NCI-H2171 (cell line): ENCODE data around the gene PTPRC.

ENCODE experiments used
- DNase-seq: peaks from one replicate; lab custom pipeline; 2025; lab: John Stamatoyannopoulos, UW

The PTPRC gene

DNA sequence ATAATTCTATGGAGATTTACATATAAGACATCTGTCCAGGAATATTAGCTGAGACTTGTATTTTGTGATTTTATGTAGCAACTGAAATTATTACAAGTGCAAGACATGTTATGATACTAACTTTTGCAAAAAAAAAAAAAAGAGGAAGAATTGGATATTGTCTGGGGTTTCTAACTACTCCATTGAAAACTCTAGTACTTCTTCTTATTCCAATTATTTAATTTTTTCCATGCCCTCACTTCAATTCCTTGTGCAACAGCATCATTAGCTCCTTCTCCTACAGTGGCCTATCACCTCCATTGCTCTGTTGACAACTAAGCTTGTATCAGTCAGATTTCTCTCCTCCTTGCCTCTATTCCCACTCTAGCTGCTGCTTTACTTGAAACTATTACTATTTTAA lies 126.6 kb downstream of the PTPRC start:
- no peak for DNase-seq

DNA sequence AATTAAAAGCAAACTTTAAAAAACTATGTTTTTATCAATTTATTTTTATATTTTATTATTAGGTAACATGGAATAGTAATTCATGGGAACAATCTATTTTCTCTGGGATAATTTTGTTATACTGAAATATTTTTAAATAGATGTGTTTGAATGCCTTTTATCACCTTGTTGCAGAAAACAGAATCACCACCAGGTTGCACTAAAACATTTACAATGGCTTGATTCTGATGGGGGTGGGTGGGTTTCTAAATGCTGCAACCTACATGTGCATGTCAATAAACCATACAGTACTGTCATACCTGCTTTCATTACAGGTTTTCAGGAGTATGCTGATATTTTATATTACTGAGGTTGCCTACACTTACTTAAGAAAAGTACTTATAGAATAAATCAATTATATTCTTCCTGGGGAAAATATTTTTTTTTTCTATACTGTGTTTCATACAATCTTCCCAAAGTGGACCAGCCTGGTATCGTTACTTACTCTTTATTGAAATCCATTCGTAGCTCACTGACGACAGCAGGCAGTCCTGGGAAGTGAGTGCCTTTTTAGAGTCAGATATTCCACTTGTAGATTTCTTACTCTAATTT lies 132.8 kb downstream of the PTPRC start:
- no peak for DNase-seq

GRCh38 chr1:198772626-198773025 lies 133.8 kb downstream of the PTPRC start:
- no peak for DNase-seq

DNA sequence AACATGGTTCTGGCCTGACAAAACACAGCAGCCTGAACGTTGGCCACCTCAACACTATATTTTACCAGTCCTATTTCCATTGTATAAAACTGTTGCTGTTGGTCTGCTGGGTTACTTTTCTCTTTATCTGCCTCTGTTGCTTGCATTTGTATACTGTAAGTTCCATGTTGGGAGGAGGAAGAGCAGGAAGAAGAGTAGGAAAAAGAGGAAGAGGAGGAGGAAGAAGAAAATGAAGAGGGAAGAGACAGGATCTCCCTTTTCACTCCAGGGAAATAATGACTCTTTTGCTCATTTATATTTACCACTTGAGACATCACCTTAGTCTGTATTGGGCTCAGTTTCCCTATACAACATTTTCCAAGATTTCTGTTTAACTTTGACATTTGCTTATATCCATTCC lies 134.2 kb downstream of the PTPRC start:
- DNase-seq = no peak

DNA sequence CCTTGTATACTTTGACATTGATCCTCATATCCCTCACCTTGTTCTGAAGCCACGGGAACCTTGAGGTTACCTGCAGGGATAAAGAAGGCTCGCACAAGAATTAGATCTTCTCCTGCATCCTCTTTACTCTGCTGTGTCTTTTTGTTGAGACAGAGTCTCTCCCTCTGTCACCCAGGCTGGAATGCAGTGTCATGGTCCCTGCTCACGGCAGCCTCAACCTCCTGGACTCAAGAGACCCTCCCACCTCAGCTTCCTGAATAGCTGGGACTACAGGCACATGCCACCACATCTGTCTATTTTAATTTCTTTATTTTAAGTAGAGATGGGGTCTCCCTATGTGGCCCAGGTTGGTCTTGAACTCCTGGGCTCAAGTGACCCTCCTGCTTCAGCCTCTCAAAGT lies 134.7 kb downstream of the PTPRC start:
- no peak for DNase-seq

GRCh38 chr1:198774421-198774820 lies 135.6 kb downstream of the PTPRC start:
- DNase-seq = no peak

DNA sequence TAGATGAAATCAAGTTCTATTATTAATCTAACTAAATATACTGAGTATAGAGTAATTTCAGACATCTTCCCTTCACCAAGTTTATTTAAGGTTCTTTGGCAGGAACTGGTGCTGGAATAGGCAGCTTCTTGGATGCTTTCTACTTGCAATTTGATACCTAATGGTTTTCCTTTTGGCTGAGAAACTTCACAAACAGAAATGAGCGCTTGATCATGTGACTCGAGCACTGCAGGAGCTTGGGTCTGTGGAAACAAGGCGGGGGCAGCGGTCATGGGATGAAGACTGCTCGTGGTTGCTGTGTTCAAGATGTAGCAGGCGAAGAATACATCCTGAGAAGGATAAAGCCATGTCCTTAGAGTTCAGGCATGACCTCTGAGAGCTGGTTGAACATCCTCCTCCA lies 136.8 kb downstream of the PTPRC start:
- DNase-seq = no peak

DNA sequence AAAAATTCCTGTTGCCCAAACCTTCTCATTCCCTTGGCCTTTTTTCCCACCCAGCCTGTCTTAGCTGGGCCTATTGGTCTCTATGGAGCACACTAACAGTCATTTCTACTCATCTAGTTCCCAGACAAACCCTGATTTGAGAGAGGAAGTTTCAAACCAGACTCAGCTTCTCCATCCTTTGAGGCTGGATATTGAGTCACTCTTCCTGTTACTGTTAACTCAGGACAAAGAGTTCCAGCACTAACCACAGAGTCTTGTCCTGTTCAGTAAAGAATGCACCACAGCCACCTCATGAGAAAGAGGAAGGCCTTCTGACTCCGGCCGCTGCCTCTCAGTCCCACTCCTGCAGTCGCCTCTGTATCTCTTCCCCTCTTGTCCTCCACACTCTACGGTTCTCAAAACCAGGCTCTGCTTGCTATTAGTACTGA lies 137.8 kb downstream of the PTPRC start:
- DNase-seq = no peak

DNA sequence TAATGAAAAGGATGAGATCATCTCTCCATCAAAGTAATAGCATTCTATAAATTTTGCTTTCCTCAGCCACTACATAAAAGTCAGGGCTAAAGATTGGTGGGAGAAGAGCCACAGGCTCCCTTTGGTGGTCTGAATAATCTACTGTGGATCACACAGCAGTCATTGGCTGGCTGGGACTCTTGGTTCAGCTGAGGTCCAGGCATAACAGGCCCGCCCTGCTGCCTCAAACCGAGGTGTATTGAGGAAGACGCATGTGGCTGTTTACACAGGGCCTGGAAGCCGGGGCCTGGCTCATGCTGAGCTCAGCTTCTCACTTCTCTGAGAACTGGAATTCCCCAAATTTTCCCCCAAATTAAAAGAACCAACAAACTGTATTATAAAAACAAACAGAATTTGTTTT lies 139.2 kb downstream of the PTPRC start:
- no peak for DNase-seq

- no peak for DNase-seq
Observed at GRCh38 chr1:198780376-198780775, 141.5 kb downstream of the PTPRC start.

DNA sequence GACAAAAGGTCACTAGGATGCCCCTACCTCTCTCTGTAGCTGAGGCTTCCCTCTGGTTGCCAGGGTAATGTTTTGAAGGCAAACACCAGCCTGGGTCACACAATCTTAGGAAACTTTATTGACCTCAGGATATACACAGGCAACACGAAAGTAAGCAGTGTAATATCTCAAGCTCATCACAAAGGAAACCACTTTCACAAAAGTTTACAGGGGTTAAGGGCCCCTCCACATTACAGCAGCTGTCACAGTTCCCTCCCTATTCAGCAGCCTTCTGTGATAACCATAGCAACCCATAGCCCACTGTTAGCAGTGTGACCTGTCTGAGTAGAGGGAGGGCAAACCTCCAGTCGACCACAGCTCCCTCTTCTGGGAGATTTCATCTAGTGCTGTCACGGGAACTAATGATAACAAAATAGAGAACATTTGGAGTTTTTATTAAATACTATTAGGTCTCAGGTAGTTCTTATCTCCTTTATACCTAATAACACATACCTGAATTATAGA lies 149.8 kb downstream of the PTPRC start:
- no peak for DNase-seq

GRCh38 chr1:198793714-198794113 lies 154.9 kb downstream of the PTPRC start:
- DNase-seq = no peak

DNA sequence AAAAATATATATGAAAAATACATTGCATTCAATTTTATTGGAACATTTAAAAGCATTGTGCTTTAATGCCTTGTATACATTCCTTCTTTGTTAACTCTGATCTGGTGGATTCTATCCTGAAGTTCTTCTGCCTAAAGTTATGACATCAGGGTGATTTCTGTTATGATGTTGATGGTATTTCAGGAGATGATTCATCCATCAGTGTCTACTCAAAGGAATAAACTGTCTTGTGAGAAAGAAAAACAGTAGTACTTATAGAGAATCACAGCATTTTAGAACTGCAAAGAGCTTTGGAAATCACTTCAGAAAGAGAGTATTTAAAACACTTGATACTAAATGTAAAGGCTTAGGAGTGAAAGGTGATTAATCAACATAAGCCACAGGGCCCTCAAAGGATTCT lies 155.7 kb downstream of the PTPRC start:
- DNase-seq = no peak

DNA sequence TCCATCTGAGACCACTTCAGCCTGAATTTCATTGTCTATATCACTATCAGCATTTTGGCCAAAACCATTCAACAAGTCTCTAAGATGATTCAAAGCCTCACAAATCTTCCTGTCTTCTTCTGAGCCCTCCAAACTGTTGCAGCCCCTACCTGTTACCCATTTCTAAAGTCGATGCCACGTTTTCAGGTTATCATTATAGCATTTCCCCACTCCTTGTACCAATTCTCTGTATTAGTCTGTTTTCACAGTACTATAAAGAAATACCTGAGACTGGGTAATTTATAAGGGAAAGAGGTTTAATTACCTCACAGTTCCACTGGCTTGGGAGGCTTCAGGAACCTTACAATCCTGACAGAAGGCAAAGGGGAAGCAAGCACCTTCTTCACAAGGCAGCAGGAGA lies 158.8 kb downstream of the PTPRC start:
- no peak for DNase-seq

- DNase-seq = no peak
Observed at GRCh38 chr1:198798923-198799386, 160.1 kb downstream of the PTPRC start.

DNA sequence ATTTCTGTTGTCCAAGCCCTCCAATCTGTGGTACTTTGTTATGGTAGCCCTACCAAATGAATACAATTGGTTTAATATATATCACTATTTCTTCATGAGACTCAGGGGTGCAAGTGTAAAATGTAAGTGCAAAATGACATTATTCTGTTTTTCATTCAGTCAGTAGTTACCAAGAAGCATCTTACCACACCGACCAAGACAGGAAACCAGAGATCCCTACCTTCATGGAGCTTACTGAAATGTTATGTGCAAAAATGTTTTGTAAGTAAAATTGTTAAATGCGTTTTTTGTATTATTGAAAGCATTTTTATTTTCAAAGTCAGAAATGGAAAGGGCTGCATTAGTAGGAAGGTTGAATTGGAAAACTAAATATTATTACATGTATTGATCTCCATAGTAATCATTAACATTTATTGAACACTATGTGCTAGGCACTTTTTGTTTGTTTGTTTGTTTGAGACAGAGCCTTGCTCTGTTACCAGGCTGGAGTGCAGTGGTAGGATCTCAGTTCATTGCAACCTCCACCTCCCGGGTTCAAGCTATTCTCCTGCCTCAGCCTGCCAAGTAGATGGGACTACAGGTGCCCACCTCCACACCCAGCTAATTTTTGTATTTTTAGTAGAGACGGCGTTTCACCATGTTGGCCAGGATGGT lies 166.8 kb downstream of the PTPRC start:
- DNase-seq = no peak

DNA sequence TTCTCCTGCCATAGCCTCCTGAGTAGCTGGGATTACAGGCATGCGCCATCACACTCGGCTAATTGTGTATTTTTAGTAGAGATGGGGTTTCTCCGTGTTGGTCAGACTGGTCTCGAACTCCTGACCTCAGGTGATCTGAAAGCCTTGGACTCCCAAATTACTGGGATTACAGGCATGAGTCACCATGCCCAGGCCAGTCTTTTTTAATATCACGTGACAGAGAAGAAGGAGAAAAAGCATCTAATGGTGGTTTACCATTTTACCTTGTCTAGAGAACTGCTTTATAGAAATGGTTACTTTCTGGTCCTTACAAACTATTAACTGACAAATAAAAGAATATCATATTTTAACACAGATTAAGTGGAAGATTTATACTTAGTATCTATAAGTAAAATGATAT lies 168.0 kb downstream of the PTPRC start:
- DNase-seq = no peak
